NCI-H146 treated with DMSO at 0.1 percent for 48 hours (cell line): ENCODE measurements around the gene PGA4.

Source experiments
- DNase-seq: peaks from one replicate; lab custom pipeline; 2025; ENCODE audit not compliant: unreplicated experiment; lab: John Stamatoyannopoulos, UW

PGA4 gene

GRCh38 chr11:61277186-61278000, 55.2 kb downstream of the PGA4 start:
- no peak for DNase-seq

- DNase-seq = no peak
These were observed 55.9 kb downstream of the PGA4 start for GRCh38 chr11:61278001-61278470.

- DNase-seq = no peak
These were observed 58.0 kb downstream of the PGA4 start for GRCh38 chr11:61279934-61280659.

DNA sequence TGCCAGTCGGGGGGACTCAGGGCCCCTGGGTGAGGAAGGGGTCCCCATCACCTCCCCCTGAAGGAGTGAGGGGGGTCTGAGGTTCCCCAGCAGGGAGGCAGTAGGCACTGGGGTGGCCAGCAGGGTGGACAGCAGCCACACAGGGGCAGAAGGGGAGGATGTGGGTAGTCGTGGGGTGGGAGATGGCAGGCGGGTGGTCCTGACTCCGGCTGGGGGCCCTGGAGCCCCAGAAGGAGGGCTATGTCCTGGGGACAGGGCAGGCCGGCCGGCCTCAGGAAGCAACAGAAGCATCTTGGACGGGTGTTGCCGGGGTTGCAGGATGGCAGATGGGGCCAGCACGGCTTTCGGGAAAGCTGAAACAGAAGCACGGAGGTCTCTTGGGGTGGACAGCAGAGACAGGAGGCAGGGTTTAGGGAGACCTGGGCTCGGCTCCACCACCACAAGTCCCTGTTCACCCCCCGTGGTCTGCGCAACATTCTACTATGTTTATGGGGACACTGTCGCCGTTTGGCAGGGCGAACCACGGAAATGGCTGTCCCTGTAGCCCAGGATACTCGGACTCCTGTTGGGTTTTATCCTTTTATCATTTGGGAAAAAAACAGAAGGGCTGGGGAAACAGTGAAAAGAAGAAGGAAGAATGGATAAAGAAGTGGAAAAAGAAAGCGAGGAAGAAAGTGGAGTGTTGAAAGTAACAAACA, 58.9 kb downstream of the PGA4 start:
- peak; percentile 56 for DNase-seq
